GM19397 (cell line): ENCODE data around the gene MPPE1.
"Not testable (repeated sequence)": the region's sequence is repeated elsewhere in the genome, so short reads cannot be mapped to it uniquely, and the experiment has no call there.

Source experiments
- ATAC-seq: cut with Tn5 transposase; IDR thresholded peaks from one replicate; pipeline ENCODE4 v1.9.1; 2021; ENCODE audit warnings: mild to moderate bottlenecking, moderate library complexity; ENCODE audit not compliant: unreplicated experiment

Gene MPPE1, protein sequence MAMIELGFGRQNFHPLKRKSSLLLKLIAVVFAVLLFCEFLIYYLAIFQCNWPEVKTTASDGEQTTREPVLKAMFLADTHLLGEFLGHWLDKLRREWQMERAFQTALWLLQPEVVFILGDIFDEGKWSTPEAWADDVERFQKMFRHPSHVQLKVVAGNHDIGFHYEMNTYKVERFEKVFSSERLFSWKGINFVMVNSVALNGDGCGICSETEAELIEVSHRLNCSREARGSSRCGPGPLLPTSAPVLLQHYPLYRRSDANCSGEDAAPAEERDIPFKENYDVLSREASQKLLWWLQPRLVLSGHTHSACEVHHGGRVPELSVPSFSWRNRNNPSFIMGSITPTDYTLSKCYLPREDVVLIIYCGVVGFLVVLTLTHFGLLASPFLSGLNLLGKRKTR

DNA sequence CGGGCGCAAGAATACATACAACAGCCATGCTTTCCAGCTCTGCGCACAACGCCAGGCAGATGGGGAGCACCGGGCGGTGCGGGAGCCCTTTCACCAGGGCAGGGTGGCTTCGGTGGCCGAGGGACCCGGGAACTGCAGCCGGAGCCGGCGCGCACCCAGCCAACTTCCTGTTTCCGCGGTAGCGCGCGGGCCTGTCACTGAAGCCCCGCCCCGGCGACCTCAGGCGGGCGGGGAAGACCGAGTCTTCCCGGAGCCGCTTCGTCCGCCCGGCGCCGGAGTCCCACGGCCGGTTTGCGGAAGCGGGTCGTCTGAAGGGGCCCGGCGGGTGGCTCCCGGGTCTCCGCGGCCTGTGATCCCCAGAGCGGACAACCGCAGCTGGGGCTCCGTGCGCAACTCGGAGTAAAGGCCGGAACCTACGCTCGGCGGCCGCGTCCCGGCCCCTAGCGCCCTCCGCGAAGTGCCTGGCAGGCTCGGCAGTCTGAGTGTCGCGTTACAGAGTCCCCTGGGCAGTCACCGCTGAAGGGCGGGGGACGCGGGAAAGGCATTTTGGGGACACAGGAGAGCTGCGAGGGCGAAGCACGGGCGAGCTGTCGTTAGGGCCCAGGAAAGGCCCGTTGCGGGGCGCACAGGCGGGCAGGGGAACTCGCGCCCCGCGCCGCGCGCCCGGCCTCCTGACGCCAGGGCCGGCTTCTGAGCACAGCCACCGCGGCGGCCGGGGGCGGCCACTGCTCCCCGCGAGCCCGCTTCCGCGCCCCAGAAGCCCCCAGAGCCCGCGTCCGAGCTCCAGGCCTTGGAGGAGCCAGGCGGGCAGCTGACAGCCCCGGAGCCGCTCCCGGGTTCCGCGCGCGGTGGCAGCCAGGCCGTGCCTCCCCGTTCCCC lies at the start of gene MPPE1:
TSS of gene MPPE1 (minus strand) at position 136 of the 879 bp plus-strand sequence. CDS start 11,053 bp downstream, outside the sequence.
- peak; percentile 91 for ATAC-seq

DNA sequence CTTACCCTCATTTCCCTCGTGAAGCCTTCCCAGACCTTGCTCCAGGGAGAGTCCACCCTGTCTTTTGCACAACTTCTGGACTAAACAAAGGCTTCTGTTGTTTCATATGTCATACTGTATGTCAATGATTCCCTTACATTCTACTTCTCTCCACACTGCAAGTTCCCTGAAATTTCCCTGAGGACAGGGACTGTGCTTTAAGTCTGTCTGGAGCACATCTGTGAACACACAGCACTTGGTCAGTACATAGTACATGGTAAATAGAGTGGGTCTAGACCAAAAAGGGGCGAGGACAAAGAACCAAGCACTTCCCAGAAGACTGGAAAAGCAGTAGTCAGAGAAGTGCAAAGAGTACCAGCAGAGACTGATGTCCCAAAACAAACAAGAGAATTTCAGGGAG lies 49.5 kb upstream of the MPPE1 start:
- no peak for ATAC-seq

DNA sequence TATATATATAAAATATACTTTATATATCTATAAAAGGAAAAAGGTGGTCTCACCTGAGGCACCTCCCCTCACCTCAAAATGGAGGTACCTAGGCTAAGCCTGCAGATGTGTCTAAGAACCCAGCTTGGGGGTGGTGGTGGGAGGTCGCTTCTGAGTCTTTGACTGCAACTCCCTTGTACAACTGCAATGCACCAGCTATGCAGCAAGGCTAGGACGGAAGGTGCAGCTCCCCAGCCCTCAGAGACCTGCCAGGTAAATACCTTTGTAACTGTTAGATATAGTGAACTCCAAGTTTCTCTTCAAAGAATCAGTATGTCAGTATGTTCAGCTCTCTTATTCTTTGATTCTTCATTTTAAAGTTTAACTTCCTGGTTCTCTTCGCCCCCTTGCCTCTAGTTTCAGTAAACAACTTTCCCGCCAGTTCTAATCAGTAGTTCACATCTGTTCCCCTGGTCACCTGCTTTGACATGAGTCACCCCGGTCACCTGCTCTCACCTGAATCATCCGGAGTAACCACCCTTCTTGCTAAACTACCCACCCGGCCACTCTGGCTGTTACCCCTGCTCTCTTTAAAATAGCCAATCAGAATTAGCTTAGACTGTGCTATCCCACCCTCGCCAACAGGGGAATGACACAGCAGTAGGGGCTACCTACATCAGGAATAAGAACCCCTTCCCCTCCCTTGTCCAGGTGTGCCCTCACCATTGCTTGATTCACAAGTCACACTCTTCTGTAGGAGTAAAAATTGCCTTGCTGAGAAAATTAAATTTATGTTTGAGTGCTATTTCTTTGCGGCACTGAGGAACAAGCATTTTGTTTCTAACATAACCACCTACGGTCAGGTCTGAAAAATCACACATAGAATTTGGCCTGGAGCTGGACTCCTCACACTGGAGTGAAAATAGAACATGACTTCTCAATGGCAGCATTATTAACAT lies 48.5 kb upstream of the MPPE1 start:
- ATAC-seq: no peak

DNA sequence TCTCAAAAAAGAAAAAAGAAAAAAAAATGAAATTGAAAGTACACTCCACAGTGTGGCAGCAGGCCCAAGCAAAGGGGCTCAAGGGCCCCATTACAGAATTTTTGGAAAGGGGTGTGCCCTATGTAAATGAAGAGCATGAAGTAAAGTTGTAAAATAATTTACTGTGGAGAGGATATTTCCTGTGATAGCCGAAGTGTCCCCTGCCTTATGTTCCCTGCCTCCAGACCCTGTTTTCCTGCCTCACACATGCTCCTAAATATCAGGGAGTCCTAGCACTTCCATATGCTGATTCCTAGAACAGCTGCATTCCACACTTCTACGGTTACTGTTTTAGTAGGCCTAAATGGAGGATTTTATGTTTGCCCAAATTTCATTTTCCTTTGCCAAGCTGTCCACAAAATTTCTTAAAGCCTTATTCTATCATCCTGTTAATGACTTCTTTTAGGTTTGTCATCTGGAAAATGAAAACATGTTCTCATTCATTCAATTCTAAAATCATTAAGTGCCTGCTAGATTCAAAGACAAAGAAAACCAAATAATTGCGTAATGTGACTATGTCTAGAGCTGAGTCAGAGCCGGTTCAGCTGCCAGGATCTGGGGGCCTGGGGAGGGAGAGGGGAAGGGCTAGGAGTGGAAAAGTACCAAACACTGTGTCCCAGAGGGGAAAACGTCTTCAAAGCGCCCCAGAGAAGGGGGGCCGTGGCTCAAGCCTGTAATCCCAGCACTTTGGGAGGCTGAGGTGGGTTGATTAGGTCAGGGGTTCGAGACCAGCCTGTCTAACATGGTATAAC lies 47.3 kb upstream of the MPPE1 start:
- no peak for ATAC-seq

DNA sequence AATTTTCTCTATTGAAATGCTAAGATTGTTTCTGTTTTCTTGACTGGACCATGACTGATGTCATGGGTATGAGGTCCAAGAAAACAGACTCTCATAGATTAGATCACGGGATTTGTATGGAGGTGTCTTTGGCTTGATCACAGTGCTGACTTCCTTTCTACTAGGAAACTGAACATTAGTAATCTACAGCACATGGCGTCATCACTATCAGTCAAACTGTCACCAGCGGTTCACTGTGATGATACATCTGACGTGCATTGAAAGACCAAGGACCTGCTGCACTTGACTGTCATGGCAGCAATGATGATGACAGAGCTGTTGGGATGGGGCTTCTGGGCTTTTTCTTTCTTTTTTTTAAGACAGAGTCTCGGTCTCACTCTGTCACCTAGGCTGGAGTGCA lies 45.0 kb upstream of the MPPE1 start:
- no peak for ATAC-seq

DNA sequence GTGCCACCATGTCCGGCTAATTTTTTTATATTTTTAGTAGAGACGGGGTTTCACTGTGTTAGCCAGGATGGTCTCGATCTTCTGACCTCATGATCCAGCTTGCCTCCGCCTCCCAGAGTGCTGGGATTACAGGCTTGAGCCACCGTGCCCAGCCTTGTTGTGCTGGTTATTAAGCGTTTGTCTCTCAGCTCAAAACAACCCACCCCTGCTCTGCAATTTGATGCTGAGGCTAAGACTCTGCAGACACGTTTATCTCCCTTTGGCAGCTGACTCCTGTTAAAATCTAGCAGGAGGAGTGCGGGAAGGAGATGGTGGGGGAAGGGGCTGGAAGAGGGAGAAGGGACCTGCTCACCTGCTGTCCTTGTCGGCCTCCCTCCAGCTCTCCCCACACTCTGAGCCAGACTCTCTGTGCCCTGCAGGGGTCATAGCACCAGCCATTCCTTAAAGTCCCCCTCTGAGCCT lies 43.3 kb upstream of the MPPE1 start:
- no peak for ATAC-seq

DNA sequence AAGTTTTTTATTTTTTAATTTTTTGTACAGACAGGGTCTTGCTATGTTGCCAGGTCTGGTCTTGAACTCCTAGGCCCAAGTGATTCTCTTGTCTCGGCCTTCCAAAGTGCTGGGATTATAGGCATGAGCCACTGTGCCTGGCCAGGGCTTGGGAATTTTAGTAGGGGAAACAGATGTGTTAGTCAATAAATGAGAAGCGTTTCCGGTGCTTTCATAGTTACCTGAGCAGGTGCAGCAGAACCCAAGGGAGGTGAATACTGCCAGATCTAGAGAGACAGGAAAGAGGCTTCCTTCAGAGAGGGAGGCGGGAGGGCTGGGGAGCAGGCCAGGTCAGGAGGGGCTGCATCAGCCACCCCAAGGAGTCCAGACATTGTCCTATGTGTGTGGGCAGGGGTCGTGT lies 42.7 kb upstream of the MPPE1 start:
- ATAC-seq: no peak

DNA sequence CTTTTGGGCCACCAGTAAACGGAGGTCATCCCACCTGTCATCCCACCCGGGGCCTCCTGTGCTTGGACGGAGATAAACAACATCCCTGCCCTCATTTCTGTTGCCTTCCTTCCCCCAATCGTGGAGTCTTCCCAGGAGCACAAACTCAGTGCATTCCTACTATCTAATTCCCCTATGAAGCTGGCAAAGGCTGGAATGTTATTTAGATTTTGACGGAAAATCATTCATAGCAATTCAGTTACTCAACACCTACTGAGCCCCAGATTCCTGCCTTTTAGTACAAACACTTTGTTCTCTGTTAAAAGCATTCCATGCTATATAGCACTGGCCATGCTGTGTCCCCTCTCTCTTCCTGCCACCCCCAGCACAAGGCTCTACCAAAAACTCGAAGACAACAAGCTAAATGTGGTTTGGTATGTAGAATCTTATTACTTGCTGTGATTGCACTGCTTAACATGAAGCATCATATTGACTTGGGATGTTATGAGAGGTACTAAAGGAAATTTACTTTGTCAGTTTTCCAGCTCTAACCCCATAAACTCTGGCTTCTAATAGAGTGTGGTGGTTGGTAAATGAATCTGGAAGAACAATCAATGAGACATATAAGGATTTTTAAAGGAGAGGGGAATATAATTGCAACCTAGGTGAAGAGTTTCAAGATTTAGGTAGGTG lies 40.9 kb upstream of the MPPE1 start:
- no peak for ATAC-seq

DNA sequence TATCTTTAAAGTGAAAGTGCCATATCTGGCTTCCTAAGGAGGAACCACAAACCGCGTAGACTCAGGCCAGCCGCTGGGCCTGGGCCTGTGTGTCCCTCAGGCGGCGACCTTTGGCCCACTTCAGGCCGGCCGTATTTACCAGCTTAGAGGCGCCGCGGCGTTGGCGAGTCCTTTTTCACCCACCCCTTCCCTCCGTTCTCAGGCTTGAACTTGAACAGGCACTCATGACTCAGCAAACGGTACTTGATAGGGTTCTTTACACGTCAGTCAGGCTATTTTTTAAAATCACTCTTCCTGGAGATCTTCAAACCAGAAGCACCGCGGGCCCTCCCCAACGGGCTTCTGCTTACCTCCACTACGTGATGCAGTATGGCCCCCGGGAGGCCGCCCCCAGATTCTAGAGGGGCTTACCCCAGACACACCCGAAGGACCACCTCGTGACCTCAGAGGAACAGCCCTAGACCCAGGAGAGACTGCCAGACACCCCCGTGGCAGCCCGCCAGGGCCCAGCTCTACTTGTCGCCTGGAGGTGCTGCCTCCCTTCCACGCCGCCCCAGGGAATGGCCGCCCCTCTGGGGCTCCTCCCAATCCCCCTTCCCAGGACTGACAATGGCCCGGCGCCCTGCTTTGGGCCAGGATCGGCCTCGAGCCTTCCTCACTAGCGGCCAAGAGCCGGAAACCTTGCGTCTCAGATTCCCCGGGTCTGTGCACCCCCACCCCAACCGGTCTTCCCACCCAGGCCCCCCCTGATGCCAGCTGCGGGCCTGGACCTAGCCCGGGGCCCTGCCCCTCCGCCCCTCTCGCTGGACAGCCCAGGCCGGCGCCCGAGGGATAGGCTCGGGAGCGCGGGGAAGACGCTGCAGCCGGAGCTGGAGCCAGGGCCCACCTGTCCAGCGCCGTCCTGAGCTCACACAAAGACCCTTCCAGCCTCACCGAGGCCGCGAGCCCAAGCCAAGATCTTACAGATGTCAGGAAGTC lies 39.4 kb upstream of the MPPE1 start:
- peak; percentile 82 for ATAC-seq

DNA sequence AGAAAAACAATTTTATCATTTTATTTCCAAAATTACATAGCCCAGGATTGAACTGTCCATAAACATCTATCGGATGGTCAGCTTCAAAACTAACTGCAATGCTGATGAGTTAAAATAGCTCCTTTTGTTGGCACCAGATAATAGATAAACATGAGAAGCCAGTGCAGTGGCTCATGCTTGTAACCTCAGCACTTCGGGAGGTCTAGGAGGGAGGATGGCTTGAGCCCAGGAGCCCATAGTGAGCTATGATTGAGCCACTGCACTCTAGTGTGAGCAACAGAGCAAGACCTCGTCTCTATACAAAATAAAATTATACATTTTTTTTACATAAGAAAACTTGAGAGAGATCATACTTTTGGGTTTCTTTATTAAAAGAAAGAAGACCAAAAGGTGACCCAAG lies 38.6 kb upstream of the MPPE1 start:
- ATAC-seq: no peak

DNA sequence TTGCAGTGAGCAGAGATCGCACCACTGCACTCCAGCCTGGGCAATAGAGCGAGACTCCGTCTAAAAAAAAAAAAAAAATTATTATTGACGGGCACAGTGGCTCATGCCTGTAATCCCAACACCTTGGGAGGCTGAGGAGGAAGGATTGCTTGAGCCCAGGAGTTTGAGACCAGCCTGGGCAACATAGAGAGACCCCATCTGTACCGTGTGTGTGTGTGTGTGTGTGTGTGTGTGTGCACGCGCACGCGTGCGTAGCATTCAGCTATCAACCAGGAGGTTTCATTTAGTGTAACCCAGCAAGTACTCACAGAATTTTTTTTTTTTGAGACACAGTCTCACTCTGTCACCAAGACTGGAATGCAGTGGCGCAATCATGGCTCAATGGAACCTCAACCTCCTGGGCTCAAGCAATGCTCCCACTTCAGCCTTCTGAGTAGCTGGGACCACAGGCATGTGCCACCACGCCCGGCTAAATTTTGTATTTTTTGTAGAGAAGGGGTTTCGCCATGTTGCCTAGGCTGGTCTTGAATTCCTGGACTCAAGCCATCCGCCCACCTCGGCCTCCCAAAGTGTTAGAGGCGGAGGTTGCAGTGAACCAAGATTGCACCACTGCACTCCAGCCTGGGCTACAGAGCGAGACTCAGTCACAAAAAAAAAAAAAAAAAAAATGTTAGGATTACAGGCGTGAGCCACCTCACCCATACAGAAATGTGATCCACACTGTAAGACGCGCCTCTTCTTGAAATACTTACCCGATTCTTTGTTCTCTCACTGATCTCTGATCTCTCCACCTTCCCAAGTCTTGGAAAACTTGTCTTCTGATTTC lies 37.9 kb upstream of the MPPE1 start:
- ATAC-seq: not testable (repeated sequence)

DNA sequence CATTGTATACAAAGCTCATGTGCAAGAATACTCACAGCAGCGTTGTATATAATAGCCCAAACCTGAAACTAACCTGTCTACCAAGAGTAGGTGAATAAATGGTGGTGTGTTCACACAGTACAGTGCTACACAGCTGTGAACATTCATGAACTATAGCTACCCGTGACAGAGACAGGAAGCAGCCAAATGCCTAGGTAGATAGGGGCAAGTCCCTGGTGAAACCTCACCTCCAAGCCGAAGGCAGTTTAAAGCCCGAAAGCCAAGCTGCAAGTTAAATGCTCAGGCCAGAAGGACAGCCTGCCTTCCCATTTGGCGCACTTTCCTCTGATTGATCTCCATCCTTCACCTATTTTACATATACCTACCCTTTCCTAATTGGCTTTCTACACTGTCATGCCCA lies 36.7 kb upstream of the MPPE1 start:
- ATAC-seq: no peak

DNA sequence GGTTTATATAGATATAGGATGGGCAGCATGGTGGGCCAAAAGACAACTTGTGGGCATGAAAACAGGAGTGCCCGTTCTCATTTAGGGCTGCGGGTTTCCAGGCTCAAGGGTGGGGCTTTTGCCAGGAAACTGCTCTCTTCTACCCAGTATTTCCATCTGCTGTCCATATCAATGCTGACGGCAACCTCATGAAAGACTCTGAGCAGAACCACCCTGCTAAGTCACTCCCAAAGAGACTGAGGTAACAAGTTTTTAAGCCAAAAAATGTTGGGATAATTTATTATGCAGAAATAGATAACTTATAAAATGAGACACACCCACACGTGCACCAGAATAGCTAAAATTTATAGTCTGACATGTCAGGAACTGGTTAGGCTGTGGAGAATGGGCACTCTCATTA lies 36.1 kb upstream of the MPPE1 start:
- ATAC-seq: no peak

DNA sequence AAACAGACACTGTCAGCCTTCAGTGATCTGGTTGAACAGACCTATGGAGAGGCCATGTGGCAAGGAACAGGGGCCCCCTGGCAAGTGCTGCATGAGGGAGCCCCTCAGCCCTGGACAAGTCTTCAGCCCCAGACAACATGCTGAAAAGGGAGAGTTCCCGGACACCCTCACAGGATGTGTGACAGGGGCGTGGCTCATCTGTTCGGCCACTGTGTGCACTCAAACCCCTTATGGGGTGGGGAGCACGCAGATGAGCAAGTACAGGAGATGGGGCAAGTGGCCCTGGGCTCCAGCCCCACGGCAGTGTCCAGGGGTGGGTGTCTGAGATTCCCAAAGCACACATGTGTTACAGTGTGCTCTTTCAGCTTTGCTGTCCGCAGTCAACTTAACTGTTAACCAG lies 35.4 kb upstream of the MPPE1 start:
- ATAC-seq: no peak

DNA sequence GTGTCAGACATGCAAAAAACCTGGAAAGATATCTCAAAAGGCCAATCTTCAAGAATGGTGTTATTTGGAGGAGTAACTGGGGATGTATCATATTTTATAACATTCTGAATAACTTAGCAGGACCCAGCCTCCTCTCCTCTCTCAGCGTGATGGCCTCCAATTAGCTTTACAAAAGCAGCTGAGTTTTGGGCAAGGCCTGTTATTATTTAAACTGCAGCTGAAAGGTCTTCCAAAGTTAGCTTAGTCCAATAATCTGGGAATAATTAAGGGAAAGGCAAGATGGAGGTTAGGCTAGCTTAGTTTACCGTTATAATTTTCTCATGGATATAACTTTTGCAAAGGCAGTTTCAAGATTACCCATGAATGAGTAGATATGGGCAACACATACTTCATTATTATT lies 32.8 kb upstream of the MPPE1 start:
- no peak for ATAC-seq

DNA sequence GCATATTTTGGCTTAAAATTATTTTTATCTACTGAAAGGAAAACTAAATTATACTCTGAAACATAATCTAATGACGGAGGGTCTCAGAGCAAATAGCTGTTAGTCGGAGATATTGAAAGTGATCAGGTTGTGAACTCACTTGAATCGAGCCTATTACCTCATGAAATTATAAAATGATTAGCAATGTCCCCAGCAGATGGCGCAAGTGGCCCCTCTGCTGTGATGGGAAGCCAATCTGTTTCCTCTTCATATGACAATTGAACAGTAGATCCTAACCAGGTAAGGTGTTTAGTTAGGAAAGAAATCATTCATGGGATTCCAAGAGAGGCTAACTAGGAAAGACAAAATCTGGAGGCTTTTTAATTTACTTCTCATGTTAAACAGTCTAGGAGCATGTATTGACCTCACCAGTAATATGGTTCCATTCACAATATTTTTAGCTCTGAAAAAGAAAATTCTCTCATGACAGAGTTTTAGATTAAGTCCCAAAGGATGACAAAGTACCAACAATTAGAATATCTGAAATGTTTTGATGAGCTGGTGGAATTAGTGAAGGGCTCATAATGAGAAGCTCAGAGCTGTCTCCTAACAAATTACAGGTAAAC lies 29.9 kb upstream of the MPPE1 start:
- no peak for ATAC-seq

DNA sequence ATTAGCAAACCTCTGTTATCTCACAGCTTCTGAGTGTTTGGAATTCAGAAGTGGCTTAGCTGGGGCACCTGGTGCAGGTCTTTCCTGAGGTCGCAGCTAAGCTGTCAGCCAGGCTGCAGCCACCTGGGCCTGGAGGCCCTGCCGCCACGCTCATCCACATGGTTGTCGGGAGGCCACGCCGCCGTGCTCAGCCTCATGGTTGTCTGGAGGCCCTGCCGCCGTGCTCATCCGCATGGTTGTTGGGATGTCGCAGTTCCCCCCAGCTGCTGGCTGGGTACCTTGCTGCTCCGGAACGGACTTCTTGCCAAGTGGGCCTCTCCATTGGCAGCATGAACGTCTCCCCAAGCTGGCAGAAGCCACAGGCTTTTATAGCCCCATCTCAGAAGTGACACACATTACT lies 24.3 kb upstream of the MPPE1 start:
- no peak for ATAC-seq
